ENCODE results near the gene ZBTB7B. TPM values are rescaled to one million over a fixed set of nuclear protein-coding genes. Genes with fewer than 3 reads are reported as not detected.
A peak's percentile ranks its signal among the peaks of the same experiment; 100 is the strongest.

ZBTB7B gene
- polyA plus RNA-seq, 2 of the 4 experiments (the other 2 are of a cell fraction), result 20.5 to 30.7 TPM

DNA sequence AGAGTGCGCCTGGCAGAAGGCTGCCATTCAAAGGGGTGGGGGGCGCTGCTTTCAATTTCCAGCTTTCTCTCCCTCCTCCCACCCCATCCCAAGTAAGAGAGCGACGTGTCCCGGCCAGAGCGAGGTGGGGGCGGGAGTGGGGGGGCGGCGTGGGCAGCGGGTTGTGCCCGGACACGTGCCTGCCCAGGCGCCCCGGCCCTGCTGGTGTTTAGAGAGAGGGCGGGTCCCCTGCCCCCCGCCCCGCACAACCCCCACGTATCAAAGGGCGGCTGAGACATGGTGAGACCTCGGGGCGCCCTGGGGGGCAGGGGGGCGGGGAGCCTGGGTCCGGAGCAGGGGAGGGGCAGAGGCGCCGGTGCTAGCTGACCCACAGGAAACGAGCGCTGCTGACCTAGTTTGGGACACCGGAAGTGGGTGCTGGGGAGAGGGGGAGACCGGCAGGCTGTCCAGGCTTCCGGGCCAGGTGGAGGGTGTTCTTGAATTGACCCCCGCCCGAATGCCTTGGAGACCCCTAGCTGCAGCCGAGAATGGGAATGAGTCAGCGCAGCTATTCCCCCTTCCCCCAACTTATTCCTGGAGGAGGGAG lies 1.3 kb downstream of the ZBTB7B start:
- peaks cover 60% of the 10 kb centered on the region for H3K4me1 ChIP-seq
- CTCF ChIA-PET, result no interaction called here
- peak overlapping the region; percentile 98 to 100 for H3K27ac ChIP-seq
- DNase-seq (ENCODE audit: low read depth in 1 of 2, low spot score in 1 of 2) (peak in 1 of 2 experiments; percentile 85), ATAC-seq (peak; percentile 10 to 26; a peak in 5 of 6 replicates), FAIRE-seq (no peak)
- POLR2A ChIA-PET, result interaction anchor here (1.3 to 3.1 kb wide), 6 partner anchors 13 to 81 kb away, joined by 3 to 14 read pairs (median 4); partner anchors contain the start of genes ADAM15 and SHC1
- H3K4me3 ChIP-seq, result peak overlapping the region; percentile 80
- H3K9me3 ChIP-seq, result no peaks in the 10 kb centered on the region
- 7% methylated on average over 12 of the region's 34 CpGs for WGBS (ENCODE audit: missing lambda C conversion rate)
- no peak for TF ChIP-seq ESRRA (IDR thresholded peaks at IDR 0.05; ENCODE audit: borderline replicate concordance, low read length)
- no peak for TF ChIP-seq CBX2 (IDR thresholded peaks at IDR 0.05; ENCODE audit: borderline replicate concordance, low read depth)
- TF ChIP-seq HOXA7 (CRISPR knock-in tag; IDR thresholded peaks at IDR 0.05), result no peak
- TF ChIP-seq GATA3 (IDR thresholded peaks at IDR 0.05; ENCODE audit: borderline replicate concordance), result peak; percentile 61
- TF ChIP-seq, protein P1, sequence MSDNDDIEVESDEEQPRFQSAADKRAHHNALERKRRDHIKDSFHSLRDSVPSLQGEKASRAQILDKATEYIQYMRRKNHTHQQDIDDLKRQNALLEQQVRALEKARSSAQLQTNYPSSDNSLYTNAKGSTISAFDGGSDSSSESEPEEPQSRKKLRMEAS (IDR thresholded peaks at IDR 0.05), result peak; percentile 83
- TF ChIP-seq POLR2A (IDR thresholded peaks at IDR 0.05; ENCODE audit: low read length), result no peak
- TF ChIP-seq RAD21 (conservative IDR thresholded peaks at IDR 0.05 in 1 of 2, IDR thresholded peaks at IDR 0.05 in 1 of 2), result peak in 1 of 2 experiments; percentile 16; a peak in 1 of 5 replicates
- TF ChIP-seq HOXB13 (CRISPR knock-in tag; IDR thresholded peaks at IDR 0.05; ENCODE audit: low read depth), result no peak
- no peak for TF ChIP-seq TP53 (CRISPR knock-in tag; IDR thresholded peaks at IDR 0.05)
- TF ChIP-seq FOSB (CRISPR knock-in tag; IDR thresholded peaks at IDR 0.05), result no peak
- TF ChIP-seq, protein P2, sequence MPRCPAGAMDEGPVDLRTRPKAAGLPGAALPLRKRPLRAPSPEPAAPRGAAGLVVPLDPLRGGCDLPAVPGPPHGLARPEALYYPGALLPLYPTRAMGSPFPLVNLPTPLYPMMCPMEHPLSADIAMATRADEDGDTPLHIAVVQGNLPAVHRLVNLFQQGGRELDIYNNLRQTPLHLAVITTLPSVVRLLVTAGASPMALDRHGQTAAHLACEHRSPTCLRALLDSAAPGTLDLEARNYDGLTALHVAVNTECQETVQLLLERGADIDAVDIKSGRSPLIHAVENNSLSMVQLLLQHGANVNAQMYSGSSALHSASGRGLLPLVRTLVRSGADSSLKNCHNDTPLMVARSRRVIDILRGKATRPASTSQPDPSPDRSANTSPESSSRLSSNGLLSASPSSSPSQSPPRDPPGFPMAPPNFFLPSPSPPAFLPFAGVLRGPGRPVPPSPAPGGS (IDR thresholded peaks at IDR 0.05), result peak; percentile 81; the same call in 2 of the 3 replicates
- no peak for TF ChIP-seq CEBPB (IDR thresholded peaks at IDR 0.05)
- no peak for TF ChIP-seq RNF2 (IDR thresholded peaks at IDR 0.05; ENCODE audit: borderline replicate concordance, low read depth)
- peak in 1 of 2 experiments; percentile 95; a peak in 4 of 5 replicates for TF ChIP-seq JUN (IDR thresholded peaks at IDR 0.05)
- no peak for TF ChIP-seq ZC3H11A (IDR thresholded peaks at IDR 0.05)
- TF ChIP-seq, protein P3, sequence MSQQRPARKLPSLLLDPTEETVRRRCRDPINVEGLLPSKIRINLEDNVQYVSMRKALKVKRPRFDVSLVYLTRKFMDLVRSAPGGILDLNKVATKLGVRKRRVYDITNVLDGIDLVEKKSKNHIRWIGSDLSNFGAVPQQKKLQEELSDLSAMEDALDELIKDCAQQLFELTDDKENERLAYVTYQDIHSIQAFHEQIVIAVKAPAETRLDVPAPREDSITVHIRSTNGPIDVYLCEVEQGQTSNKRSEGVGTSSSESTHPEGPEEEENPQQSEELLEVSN (IDR thresholded peaks at IDR 0.05; ENCODE audit: borderline replicate concordance, low read depth), result peak; percentile 43; the same call in 1 of the 2 replicates
- no peak for TF ChIP-seq ZFP36 (IDR thresholded peaks at IDR 0.05; ENCODE audit: borderline replicate concordance, partially characterized antibody)
- TF ChIP-seq, protein P4, sequence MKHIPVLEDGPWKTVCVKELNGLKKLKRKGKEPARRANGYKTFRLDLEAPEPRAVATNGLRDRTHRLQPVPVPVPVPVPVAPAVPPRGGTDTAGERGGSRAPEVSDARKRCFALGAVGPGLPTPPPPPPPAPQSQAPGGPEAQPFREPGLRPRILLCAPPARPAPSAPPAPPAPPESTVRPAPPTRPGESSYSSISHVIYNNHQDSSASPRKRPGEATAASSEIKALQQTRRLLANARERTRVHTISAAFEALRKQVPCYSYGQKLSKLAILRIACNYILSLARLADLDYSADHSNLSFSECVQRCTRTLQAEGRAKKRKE (CRISPR knock-in tag; IDR thresholded peaks at IDR 0.05; ENCODE audit: low read depth), result no peak
- no peak for TF ChIP-seq HOXB5 (CRISPR knock-in tag; IDR thresholded peaks at IDR 0.05)
- TF ChIP-seq MAZ (IDR thresholded peaks at IDR 0.05; ENCODE audit: borderline replicate concordance, low read depth, low read length), result no peak
- no peak for TF ChIP-seq ZNF302 (CRISPR knock-in tag; IDR thresholded peaks at IDR 0.05)
- TF ChIP-seq KDM5A (IDR thresholded peaks at IDR 0.05), result no peak
- no peak for TF ChIP-seq SREBF2 (IDR thresholded peaks at IDR 0.05)
- TF ChIP-seq BHLHE40 (IDR thresholded peaks at IDR 0.05; ENCODE audit: low read depth, low read length), result 0 out of 2 replicates have a peak, but pooled peaks have one; percentile 33
- no peak; the same call in 1 of the 2 replicates for TF ChIP-seq JUNB (IDR thresholded peaks at IDR 0.05)
- peak; percentile 47 to 77; a peak in 3 of 5 replicates for TF ChIP-seq EP300 (IDR thresholded peaks at IDR 0.05)
- TF ChIP-seq FOSL2 (IDR thresholded peaks at IDR 0.05), result no peak
- peak; percentile 53 for TF ChIP-seq FOSL2 (CRISPR knock-in tag; IDR thresholded peaks at IDR 0.05)
- TF ChIP-seq SMC3 (IDR thresholded peaks at IDR 0.05), result peak; percentile 24; the same call in 2 of the 3 replicates
- TF ChIP-seq NFE2L2 (conservative IDR thresholded peaks at IDR 0.05; ENCODE audit: low read length), result no peak
- H3K4me2 ChIP-seq, result peak overlapping the region; percentile 88

Measured in A549 (cell line).